ENCODE measurements around the gene SETBP1. TPM values are rescaled to one million over a fixed set of nuclear protein-coding genes. Genes with fewer than 3 reads are reported as not detected.

SETBP1 gene
- total RNA-seq, 1 experiment from 2014 or later = 4.0 TPM

DNA sequence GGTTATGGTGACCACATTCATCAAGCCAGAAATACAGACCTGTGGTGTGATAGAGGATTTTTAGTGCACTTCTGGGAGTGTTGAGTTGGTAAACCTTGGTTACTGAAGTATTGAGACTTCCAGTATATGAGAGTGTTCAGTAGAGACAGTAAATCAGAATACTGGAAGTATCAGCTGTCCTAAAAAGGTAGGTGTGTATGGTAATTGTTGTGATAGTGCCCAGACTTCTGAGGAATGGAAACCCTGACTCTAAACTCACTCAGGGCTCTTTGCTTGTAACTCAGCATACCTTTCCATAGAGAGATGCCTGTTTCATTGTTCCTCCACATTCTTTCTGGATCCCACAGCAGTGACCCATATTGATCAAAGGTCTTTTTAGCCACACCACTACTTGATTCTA, 217.1 kb downstream of the SETBP1 start:
- Histone ChIP-seq H3K36me3 (ENCODE audit: control insufficient read depth, insufficient read depth, low read length) (no peaks in the 10 kb centered on the region), H3K4me1 (no peaks in the 10 kb centered on the region), H3K4me3 (ENCODE audit: low read depth, low read length) (no peak overlapping the region), H3K9me3 (no peaks in the 10 kb centered on the region), H3K27me3 (replicated peaks; ENCODE audit: control insufficient read depth, insufficient read depth, low read length) (no peaks in the 10 kb centered on the region)
- Mint-ChIP-seq H3K4me3 (ENCODE audit: unreplicated experiment) (no peak overlapping the region), H3K27me3 (ENCODE audit: insufficient read depth, unreplicated experiment) (no peaks in the 10 kb centered on the region), H3K4me1 (ENCODE audit: low read depth, unreplicated experiment) (no peaks in the 10 kb centered on the region), H3K36me3 (ENCODE audit: insufficient read depth, unreplicated experiment) (no peaks in the 10 kb centered on the region), H3K9me3 (ENCODE audit: unreplicated experiment) (no peaks in the 10 kb centered on the region), H3K27ac (ENCODE audit: unreplicated experiment) (no peak overlapping the region)
- DNase-seq = no peak
- ChIA-PET POLR2A (no interaction called here), CTCF (no interaction called here)
- TF ChIP-seq, protein P1, sequence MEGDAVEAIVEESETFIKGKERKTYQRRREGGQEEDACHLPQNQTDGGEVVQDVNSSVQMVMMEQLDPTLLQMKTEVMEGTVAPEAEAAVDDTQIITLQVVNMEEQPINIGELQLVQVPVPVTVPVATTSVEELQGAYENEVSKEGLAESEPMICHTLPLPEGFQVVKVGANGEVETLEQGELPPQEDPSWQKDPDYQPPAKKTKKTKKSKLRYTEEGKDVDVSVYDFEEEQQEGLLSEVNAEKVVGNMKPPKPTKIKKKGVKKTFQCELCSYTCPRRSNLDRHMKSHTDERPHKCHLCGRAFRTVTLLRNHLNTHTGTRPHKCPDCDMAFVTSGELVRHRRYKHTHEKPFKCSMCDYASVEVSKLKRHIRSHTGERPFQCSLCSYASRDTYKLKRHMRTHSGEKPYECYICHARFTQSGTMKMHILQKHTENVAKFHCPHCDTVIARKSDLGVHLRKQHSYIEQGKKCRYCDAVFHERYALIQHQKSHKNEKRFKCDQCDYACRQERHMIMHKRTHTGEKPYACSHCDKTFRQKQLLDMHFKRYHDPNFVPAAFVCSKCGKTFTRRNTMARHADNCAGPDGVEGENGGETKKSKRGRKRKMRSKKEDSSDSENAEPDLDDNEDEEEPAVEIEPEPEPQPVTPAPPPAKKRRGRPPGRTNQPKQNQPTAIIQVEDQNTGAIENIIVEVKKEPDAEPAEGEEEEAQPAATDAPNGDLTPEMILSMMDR (IDR thresholded peaks at IDR 0.05; ENCODE audit: insufficient read depth in 1 of 2, low read depth in 1 of 2, low read length in 1 of 2, severe bottlenecking in 1 of 2, unreplicated experiment in 1 of 2) = no peak
- no TSS peak for BruUV-seq (replicated peaks)
- intact Hi-C loops (cut with micrococcal nuclease; ENCODE audit: unreplicated experiment) = loop anchor here (5.0 kb wide), 2 partner anchors 101 to 321 kb away; no protein-coding TSS in a partner anchor

DNA sequence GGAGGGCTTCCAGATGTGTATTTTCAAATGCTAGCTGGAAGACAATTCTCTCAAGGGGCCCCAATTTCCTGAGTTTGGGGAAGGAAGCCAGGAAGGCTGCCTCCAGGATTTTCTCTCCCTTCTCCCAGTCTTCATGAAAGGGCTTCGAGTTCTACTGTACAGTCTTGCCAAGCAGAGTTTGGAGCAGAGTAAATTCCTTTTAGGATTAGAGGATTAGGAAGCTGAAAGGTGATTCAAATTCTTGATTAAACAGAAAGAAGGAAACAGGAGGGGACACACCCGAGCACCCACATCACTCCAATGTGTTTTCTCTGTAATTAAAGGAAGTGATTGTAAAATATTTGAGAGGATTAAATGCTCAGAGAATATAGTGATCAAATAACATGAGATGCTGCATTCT, 217.8 kb downstream of the SETBP1 start:
- Histone ChIP-seq H3K4me1 (no peaks in the 10 kb centered on the region), H3K27me3 (replicated peaks; ENCODE audit: control insufficient read depth, insufficient read depth, low read length) (no peaks in the 10 kb centered on the region), H3K4me3 (ENCODE audit: low read depth, low read length) (no peak overlapping the region), H3K36me3 (ENCODE audit: control insufficient read depth, insufficient read depth, low read length) (no peaks in the 10 kb centered on the region), H3K9me3 (no peaks in the 10 kb centered on the region)
- Mint-ChIP-seq H3K27ac (ENCODE audit: unreplicated experiment) (no peak overlapping the region), H3K4me3 (ENCODE audit: unreplicated experiment) (no peak overlapping the region), H3K36me3 (ENCODE audit: insufficient read depth, unreplicated experiment) (no peaks in the 10 kb centered on the region), H3K9me3 (ENCODE audit: unreplicated experiment) (no peaks in the 10 kb centered on the region), H3K27me3 (ENCODE audit: insufficient read depth, unreplicated experiment) (no peaks in the 10 kb centered on the region), H3K4me1 (ENCODE audit: low read depth, unreplicated experiment) (no peaks in the 10 kb centered on the region)
- ChIA-PET CTCF (no interaction called here), POLR2A (no interaction called here)
- no peak for DNase-seq
- TF ChIP-seq, protein P1 (IDR thresholded peaks at IDR 0.05; ENCODE audit: insufficient read depth in 1 of 2, low read depth in 1 of 2, low read length in 1 of 2, severe bottlenecking in 1 of 2, unreplicated experiment in 1 of 2) = no peak
- no TSS peak for BruUV-seq (replicated peaks)
- intact Hi-C loops (cut with micrococcal nuclease; ENCODE audit: unreplicated experiment) = loop anchor here (5.0 kb wide), 2 partner anchors 101 to 321 kb away; no protein-coding TSS in a partner anchor

DNA sequence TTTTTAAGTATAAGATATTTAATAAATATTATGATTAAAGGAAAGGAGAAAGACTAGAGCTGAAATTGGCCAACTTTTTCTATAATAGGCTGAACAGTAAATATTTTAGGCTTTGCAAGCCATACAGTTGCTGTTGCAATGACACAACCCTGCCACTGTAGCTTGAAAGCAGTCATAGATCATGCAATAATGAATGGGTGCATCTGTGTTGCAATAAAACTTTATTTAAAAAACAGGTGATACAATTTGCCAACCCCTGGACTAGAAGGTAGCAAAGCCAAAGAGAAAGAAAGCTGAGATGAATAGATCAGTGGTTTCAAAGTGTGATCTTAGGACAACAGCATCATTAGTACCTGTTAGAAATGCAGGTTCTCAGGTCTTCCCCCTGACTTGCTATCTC, 219.1 kb downstream of the SETBP1 start:
- H3K36me3 ChIP-seq (ENCODE audit: control insufficient read depth, insufficient read depth, low read length) = no peaks in the 10 kb centered on the region
- no peaks in the 10 kb centered on the region for H3K9me3 ChIP-seq
- H3K4me3 Mint-ChIP-seq (ENCODE audit: unreplicated experiment) = no peak overlapping the region
- H3K9me3 Mint-ChIP-seq (ENCODE audit: unreplicated experiment) = no peaks in the 10 kb centered on the region
- ChIA-PET CTCF (interaction anchor here (0.5 kb wide), 1 partner anchor 14 kb away, joined by 3 read pairs; no protein-coding TSS in a partner anchor), POLR2A (interaction anchor here (0.5 to 0.6 kb wide), 2 partner anchors 94 to 221 kb away, joined by 3 to 6 read pairs; no protein-coding TSS in a partner anchor)
- no TSS peak for BruUV-seq (replicated peaks)
- no peak overlapping the region for H3K4me3 ChIP-seq (ENCODE audit: low read depth, low read length)
- no peak for DNase-seq
- no peak overlapping the region for H3K27ac Mint-ChIP-seq (ENCODE audit: unreplicated experiment)
- H3K36me3 Mint-ChIP-seq (ENCODE audit: insufficient read depth, unreplicated experiment) = no peaks in the 10 kb centered on the region
- no peaks in the 10 kb centered on the region for H3K4me1 Mint-ChIP-seq (ENCODE audit: low read depth, unreplicated experiment)
- intact Hi-C loops (cut with micrococcal nuclease; ENCODE audit: unreplicated experiment) = loop anchor here (5.0 kb wide), 2 partner anchors 103 to 323 kb away; no protein-coding TSS in a partner anchor
- no peaks in the 10 kb centered on the region for H3K27me3 ChIP-seq (replicated peaks; ENCODE audit: control insufficient read depth, insufficient read depth, low read length)
- no peaks in the 10 kb centered on the region for H3K4me1 ChIP-seq
- TF ChIP-seq, protein P1 (IDR thresholded peaks at IDR 0.05; ENCODE audit: insufficient read depth in 1 of 2, low read depth in 1 of 2, low read length in 1 of 2, severe bottlenecking in 1 of 2, unreplicated experiment in 1 of 2) = no peak
- H3K27me3 Mint-ChIP-seq (ENCODE audit: insufficient read depth, unreplicated experiment) = no peaks in the 10 kb centered on the region
